GM19395 (cell line): ENCODE data around the gene CARMIL1.

ENCODE experiments used
- ATAC-seq: cut with Tn5 transposase; IDR thresholded peaks from one replicate; pipeline ENCODE4 v1.9.1; 2021; ENCODE audit warnings: mild to moderate bottlenecking, moderate library complexity; ENCODE audit not compliant: unreplicated experiment

The CARMIL1 gene

GRCh38 chr6:25332165-25332564, 53.0 kb downstream of the CARMIL1 start:
- ATAC-seq = no peak

DNA sequence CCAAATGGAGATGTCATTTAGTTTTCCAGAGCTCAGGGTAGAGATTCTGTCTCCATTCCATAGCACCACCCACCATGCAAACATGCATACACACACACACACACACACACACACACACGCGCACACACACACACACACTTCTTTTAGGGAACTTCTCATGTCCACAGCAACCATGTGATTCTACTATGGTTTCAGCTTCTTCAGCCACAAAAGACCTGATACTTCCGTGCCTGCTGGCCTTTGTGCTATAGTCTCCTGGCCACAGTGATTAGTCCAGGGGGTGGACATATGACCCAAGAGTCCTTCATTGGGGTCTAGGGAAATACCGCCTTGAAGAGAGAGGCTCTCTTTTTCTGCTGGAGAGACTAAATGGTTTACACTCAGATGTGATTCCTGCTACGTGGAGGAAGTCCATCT, 53.5 kb downstream of the CARMIL1 start:
- no peak for ATAC-seq

DNA sequence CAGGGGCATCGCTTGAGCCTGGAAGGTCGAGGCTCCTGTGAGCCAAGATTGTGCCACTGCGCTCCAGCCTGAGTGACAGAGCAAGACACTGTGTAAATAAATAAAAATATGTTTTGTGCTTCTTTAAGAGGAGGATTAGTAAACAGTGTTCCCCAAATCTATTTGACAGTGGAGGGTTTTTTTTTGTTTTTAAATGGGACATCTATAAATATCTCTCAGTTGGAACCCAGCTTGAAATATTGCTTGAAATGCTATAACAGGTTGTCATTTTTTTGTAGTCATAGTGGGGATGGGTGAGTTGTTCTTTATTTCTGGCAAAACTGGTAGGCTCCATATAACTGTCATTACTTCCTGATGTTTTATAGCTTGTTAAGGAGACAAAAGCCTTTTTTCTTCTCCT, 54.3 kb downstream of the CARMIL1 start:
- no peak for ATAC-seq

GRCh38 chr6:25334793-25335192, 55.6 kb downstream of the CARMIL1 start:
- ATAC-seq = no peak

DNA sequence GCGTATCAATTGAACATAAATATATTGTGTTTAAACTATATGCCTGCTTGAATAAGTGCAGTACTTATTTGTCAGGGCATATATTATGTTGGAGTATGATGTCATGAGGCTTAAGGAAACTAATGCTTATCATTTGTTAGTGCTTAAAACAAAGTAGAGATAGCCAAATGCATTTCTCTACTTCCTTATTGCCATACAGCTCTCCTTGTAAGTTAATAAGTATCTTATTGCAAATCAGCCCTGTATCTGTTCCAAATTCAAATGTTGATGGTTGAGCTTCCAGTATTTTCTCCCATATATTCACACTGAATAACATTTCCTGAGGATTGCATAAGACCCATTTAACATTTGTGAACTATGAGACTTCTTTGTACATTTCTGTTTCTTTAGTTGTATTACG, 57.8 kb downstream of the CARMIL1 start:
- ATAC-seq = no peak

GRCh38 chr6:25337431-25337830, 58.3 kb downstream of the CARMIL1 start:
- no peak for ATAC-seq

DNA sequence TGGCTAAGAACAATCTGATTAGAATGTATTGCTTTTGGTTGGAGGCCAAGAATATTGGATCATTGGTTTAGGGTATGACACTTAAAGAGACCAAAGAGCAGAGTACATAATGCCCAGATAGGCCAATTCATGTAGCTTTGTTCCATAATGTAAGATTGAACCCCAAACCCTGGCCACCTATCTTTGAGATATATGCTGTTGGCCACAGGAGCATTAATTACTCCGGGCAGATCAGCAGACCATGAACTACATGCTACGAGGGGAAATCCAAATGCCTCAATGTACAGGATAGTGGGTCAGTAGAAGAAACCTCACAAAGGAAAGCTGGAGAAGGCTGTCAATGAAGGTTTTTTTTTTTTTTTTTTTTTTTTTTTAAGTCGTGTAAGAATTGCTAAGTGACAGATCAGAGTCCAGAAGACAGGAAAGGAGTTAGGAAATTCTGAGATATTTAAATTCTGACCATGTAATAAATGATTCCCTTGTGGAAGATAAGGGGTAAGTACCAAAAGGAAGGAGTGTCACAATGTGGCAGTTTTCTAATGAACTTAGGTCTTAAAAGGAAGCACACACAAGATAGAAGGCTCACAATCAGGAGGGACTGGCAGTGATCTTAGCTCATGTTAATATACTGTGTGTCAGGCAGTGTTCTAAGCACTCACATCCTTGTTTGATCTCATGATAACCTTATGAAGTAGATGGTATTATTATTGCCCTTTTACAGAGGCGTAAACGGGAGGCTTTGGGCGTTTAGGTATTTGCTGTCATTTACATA, 61.4 kb downstream of the CARMIL1 start:
- no peak for ATAC-seq

DNA sequence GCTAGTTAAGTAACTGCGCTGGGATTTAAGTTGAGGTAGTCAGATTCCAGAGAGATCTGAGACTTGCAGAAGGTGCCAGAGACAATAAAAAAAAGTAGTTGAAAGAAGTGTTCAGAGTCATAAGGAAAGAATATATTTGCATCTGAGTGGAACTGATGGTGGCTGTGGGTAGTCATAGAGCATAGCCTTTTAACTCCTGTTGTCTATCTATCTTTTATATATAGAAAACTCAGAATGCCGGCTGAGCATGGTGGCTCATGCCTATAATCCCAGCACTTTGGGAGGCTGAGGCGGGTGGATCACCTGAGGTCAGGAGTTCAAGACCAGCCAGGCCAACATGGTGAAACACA, 62.0 kb downstream of the CARMIL1 start:
- ATAC-seq = no peak

- no peak for ATAC-seq
Measured at GRCh38 chr6:25341923-25342619, 62.9 kb downstream of the CARMIL1 start.

DNA sequence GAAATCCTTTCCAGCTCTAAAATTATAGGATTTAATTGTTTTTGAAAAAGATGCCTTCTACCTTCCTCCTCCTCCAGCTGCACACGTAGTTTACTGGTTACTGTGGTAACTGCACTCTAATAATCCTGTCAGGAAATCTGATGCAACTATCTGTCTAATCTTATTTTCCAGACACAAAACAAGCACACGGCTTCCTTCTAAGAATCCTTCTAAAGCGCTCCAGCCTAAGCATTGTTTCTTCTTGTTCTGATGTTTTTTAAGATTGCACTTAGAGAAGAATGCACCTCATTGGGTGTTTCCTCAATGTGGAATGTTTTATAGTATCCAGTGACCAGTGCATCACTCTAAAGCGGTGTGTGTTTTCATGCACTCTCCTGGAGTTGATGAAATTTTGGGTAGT, 63.6 kb downstream of the CARMIL1 start:
- ATAC-seq = no peak

- no peak for ATAC-seq
Measured at GRCh38 chr6:25343984-25344383, 64.8 kb downstream of the CARMIL1 start.

- ATAC-seq = no peak
Measured at GRCh38 chr6:25344827-25345226, 65.7 kb downstream of the CARMIL1 start.

- ATAC-seq = no peak
Measured at GRCh38 chr6:25346064-25346463, 66.9 kb downstream of the CARMIL1 start.

GRCh38 chr6:25350573-25350972, 71.4 kb downstream of the CARMIL1 start:
- ATAC-seq = no peak

DNA sequence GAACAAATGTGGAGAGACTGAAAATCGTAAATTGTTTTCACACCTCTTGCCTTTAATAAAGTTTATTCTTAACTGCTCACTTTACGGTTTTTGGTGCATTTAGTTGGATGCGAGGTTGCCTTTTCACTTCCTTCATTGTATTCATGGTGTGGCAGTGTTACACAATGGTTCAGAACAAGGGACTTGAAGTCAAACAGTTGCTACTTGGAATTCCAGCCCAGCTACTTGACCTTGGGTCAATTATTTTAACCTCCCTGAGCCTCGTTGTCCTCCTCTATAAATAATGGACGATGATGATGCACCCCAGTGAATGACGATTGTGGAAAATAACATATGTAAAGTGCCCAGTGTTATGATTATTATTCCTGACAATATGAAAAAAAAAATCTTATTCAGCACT, 72.3 kb downstream of the CARMIL1 start:
- ATAC-seq = no peak

DNA sequence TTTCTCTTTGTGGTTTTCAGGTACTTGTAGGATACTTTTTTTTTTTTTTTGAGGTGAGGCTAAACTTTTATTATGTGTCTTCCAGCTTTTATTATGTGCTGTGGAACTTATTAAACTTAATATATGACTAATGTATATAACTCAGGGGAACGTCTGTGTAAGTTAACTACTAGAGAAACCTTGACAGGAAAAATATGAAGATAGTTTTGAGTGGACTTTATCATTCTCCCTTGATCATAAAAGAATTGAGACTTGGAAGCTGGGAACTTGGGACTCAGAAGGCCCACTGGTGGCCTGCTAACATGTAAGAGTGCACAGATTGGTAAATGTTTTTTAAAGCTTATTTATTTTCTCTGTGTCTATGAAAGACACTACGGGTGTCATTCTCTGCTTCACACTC, 73.1 kb downstream of the CARMIL1 start:
- ATAC-seq = no peak

- ATAC-seq = no peak
Measured at GRCh38 chr6:25354078-25354932, 75.1 kb downstream of the CARMIL1 start.

- ATAC-seq = no peak
Measured at GRCh38 chr6:25359191-25359861, 80.2 kb downstream of the CARMIL1 start.

- ATAC-seq = no peak
Measured at GRCh38 chr6:25359891-25360290, 80.7 kb downstream of the CARMIL1 start.

GRCh38 chr6:25360621-25361020, 81.4 kb downstream of the CARMIL1 start:
- ATAC-seq = no peak

DNA sequence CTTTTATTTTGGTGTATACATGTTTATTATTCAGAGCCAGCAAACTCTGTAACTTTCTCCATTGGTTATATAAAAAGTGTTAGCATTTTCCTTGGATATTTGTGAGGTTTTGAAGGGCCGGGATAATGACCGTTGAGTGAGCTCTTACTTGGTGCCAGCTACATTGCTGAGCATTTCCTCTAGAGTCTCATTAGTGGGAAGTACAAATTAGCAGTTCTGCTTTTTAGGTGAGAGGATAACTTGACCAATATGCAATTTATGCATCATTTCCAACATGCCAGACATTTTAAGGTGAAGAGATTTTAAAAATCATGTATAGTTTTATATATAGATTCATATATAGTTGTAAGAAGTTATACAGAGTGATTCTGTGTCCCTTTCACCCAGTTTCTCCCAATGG, 84.3 kb downstream of the CARMIL1 start:
- no peak for ATAC-seq
